H1 (cell line): ENCODE measurements around the gene KDM2A.

Experiments used
- BRCA1 ChIP-seq: IDR thresholded peaks from 2 replicates; pipeline ENCODE4 v1.6.1; 2012; ENCODE audit warnings: low read depth, low read length, improper control_type of control experiment
- GTF2F1 ChIP-seq: IDR thresholded peaks from 2 replicates; pipeline ENCODE4 v1.6.1; 2012; ENCODE audit warnings: low read depth, low read length, improper control_type of control experiment, borderline replicate concordance
- KDM1A ChIP-seq: fragments of 200-600, 300-600 bp; sonication (generic); IDR thresholded peaks from 2 replicates; pipeline ENCODE4 v1.7.1; 2016; ENCODE audit warnings: mild to moderate bottlenecking, low read length, borderline replicate concordance
- SP2 ChIP-seq: IDR thresholded peaks from 2 replicates; pipeline ENCODE4 v1.6.1; 2012; ENCODE audit warnings: mild to moderate bottlenecking, low read length, inconsistent platforms
- SRF ChIP-seq: IDR thresholded peaks from 2 replicates; pipeline ENCODE4 v1.6.1; 2011; ENCODE audit warnings: mild to moderate bottlenecking, low read depth, low read length, moderate library complexity
- TF ChIP-seq, protein P1 (sequence below), 3 experiments: IDR thresholded peaks; 1 replicate in 2 of 3; 2 replicates in 1 of 3; pipeline versions ENCODE4 v1.5.1 to v1.6.1; 2011; ENCODE audit warnings: low read length in 3 of 3, mild to moderate bottlenecking in 3 of 3, inconsistent platforms in 2 of 3, low read depth in 1 of 3, moderate library complexity in 1 of 3; ENCODE audit not compliant: insufficient read depth in 1 of 3; ENCODE audit errors: control extremely low read depth in 1 of 3

DNA sequence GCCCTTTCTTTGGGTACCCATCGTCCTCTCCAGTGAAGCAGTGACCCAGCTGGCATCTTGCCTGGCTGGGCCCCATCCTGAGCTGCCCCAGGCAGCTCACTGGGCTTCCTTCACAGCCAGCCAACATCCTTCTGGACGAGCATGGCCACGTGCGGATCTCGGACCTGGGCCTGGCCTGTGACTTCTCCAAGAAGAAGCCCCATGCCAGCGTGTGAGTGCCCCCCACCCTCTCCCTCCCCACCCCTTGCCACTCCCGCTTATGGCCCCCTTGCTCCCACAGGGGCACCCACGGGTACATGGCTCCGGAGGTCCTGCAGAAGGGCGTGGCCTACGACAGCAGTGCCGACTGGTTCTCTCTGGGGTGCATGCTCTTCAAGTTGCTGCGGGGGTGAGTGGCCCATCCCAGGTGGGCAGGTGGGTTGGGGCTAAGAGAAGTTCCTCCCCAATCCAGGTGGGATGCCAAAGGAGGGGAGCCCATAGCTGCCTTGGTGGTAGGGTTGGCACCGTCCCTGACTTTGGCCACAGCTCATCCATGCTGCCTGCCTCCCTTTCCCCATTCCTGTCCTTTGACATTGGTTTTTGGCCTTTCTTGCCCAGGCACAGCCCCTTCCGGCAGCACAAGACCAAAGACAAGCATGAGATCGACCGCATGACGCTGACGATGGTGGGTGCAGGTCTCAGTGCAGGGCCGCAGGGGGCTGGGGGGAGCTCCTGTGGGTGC lies 163.3 kb downstream of the KDM2A start:
- TF ChIP-seq GTF2F1 (no peak), SRF (no peak), KDM1A (no peak), BRCA1 (no peak), SP2 (no peak)
- TF ChIP-seq, protein P1, sequence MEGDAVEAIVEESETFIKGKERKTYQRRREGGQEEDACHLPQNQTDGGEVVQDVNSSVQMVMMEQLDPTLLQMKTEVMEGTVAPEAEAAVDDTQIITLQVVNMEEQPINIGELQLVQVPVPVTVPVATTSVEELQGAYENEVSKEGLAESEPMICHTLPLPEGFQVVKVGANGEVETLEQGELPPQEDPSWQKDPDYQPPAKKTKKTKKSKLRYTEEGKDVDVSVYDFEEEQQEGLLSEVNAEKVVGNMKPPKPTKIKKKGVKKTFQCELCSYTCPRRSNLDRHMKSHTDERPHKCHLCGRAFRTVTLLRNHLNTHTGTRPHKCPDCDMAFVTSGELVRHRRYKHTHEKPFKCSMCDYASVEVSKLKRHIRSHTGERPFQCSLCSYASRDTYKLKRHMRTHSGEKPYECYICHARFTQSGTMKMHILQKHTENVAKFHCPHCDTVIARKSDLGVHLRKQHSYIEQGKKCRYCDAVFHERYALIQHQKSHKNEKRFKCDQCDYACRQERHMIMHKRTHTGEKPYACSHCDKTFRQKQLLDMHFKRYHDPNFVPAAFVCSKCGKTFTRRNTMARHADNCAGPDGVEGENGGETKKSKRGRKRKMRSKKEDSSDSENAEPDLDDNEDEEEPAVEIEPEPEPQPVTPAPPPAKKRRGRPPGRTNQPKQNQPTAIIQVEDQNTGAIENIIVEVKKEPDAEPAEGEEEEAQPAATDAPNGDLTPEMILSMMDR (IDR thresholded peaks at IDR 0.05; ENCODE audit: control extremely low read depth in 1 of 3, insufficient read depth in 1 of 3, low read depth in 1 of 3, low read length in 3 of 3) = no peak
